ENCODE data around the gene CYSLTR2.

GRCh38 chr13:48735571-48735970 lies 81.8 kb downstream of the CYSLTR2 start:
- no peak for TF ChIP-seq CTCF (conservative IDR thresholded peaks at IDR 0.05 in 1 of 2, IDR thresholded peaks at IDR 0.05 in 1 of 2; ENCODE audit: extremely low read depth in 1 of 2, insufficient read depth in 1 of 2, low read depth in 1 of 2, low read length in 2 of 2)
- TF ChIP-seq EZH2 (IDR thresholded peaks at IDR 0.05; ENCODE audit: borderline replicate concordance, low read length) = no peak

Data from mammary epithelial cell (primary cell).